HG03064 (cell line): ENCODE results near the gene CEMP1.
"Not testable (repeated sequence)": the region's sequence is repeated elsewhere in the genome, so short reads cannot be mapped to it uniquely, and the experiment has no call there.

Experiments used
- ATAC-seq: cut with Tn5 transposase; IDR thresholded peaks from one replicate; pipeline ENCODE4 v1.9.1; 2021; ENCODE audit warnings: low read depth; ENCODE audit not compliant: unreplicated experiment

CEMP1 gene

DNA sequence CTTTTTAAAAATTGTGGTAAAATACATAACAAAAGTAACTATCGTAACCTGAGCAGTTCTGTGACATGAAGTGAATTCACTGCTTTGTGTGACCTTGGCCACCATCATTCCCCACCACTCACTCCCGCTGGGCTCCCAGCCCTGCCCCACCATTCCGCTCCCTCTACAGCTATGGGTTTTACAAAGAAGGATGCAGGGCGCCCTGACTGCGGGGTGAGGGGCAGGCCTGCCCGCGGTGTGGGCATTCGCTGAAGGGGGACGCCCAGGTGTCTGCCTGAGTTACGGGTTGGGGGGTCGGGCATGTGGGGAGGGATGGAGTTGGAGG, at the start of gene CEMP1:
Gene CEMP1, minus strand, starts transcription at position 38 of the 325 bp plus-strand sequence. CDS start 335 bp downstream, outside the sequence.
- ATAC-seq: no peak

- ATAC-seq: not testable (repeated sequence)
Observed at GRCh38 chr16:2580818-2581217, 49.6 kb upstream of the CEMP1 start.

DNA sequence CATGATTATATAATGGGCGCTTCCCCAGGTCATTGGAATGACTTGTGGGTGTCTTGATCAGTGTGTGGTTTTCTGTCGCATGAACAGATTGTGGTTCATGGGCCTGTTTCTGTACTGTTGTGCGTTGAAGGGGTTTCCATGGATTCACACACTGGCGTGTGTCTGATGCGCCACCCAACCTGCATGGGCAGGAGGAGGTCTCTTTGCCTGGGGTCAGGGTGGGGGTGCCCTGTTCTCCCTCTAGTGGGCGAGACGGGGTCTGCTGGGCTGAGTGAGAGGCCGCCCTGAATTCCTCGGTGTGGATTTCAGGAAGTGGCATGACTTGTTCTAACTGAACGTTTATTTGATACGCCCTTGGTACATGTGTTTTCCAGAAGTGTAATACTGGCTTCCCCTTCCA, 48.9 kb upstream of the CEMP1 start:
- not testable (repeated sequence) for ATAC-seq

DNA sequence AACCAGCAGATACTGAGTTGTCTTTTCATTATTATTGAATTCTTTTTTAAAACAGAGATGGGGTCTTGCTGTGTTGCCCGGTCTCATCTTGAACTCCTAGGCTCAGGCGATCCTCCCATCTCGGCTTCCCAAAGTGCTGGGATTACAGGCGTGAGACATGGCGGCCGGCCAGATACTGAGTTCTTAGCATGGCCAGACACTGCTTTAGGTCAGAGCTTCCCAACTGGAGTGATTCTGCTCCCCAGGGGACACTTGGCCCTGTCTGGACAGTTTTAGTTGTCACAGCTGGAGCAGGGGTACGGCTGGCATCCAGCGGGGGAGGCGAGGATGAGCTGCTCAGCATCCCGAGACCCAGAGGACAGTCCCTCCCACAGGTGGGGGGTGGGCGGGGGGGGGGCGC, 47.7 kb upstream of the CEMP1 start:
- not testable (repeated sequence) for ATAC-seq

DNA sequence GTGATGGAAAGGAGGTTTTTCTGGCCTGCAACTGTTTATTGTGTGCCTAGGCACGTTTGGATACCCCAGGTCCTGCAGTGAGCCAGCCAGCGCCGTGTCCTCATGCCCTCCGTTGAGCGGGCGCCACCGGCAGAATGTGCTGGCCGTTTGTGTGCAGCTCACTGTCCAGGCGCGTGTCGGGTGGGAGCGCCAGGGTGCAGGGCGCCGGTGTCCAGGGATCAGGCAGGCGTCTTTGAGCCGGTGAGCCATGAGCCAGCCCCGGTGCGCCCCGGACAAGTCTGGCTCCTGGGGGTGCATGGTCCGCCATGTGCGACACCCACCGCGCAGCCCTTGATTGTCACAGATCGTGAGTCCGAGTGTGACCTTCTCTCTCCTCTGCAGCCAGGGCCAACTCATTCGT, 45.8 kb upstream of the CEMP1 start:
- ATAC-seq: not testable (repeated sequence)

GRCh38 chr16:2575839-2576238, 44.6 kb upstream of the CEMP1 start:
- not testable (repeated sequence) for ATAC-seq

GRCh38 chr16:2572704-2573103, 41.5 kb upstream of the CEMP1 start:
- not testable (repeated sequence) for ATAC-seq

GRCh38 chr16:2568573-2568972, 37.4 kb upstream of the CEMP1 start:
- ATAC-seq: not testable (repeated sequence)

DNA sequence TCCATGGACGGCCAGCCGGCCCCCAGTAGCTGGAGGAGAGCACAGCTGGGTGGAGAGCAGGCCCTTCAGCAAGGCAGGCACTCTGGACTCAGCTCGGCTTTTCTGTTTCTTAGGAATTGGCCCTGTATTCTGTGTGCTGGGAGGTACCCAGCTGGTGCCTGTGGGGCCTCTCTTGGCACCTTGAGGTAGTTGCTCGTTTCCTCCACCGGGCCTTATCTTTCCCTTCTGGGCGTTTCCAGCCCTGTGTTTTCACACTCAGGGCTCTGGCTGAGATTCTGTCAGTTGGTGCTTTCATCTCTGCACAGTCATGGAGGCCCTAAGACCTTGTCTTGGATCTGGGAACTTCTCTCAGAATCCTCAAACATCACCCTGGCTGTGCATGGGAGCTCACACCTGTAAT, 36.3 kb upstream of the CEMP1 start:
- not testable (repeated sequence) for ATAC-seq

GRCh38 chr16:2560798-2561133, 29.6 kb upstream of the CEMP1 start:
- not testable (repeated sequence) for ATAC-seq

GRCh38 chr16:2560131-2560797, 29.1 kb upstream of the CEMP1 start:
- not testable (repeated sequence) for ATAC-seq

DNA sequence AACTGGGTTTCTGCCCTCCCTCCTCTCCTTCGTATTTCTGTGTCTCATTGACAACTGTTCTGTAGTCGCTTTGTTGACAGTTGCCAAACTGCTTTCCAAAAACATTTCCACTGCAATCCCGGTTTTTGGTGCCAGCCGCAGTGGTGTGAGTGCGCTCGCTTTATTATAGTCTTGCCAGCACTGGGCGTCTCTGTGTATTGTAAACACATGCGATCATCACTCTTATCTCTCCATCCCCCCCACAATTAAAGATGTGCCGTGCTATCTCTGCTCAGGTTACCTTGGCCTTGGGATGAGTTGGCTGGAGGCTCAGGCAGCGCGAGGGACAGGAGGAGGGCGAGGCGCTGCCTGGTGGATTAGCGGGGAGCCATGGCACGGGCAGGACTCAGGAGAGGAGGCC, 25.9 kb upstream of the CEMP1 start:
- ATAC-seq: not testable (repeated sequence)

DNA sequence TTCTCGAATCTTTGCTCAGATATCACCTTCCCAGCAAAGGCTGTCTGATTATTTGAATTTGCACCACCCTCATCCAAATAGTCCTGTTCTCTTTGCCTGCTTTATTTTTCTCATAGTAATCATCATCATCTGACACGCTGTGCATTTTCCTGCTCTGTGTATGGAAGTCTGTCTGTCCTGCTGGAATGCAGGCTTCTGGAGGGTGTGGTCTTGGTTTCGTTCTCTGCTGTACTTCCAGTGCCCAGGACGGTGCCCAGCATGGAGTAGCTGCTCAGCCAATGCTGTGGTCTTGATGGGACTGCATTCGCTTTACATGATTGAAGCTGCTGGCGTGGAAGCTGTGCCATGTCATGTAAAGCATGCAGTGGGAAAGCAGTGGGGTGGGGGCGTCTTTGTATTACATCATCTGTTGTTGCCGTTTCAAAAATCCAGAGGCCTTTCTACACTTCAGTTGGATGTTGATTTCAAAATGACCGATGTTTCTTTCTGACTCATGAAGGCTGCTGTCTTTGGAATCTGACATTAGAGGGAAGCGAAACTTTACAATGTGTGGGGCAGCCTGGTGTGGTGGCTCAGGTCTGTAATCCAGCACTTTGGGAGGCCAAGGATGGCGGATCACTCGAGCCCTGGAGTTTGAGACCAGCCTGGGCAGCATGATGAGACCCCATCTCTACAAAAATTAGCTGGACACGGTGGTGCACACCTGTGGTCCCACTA, 23.7 kb upstream of the CEMP1 start:
- not testable (repeated sequence) for ATAC-seq

DNA sequence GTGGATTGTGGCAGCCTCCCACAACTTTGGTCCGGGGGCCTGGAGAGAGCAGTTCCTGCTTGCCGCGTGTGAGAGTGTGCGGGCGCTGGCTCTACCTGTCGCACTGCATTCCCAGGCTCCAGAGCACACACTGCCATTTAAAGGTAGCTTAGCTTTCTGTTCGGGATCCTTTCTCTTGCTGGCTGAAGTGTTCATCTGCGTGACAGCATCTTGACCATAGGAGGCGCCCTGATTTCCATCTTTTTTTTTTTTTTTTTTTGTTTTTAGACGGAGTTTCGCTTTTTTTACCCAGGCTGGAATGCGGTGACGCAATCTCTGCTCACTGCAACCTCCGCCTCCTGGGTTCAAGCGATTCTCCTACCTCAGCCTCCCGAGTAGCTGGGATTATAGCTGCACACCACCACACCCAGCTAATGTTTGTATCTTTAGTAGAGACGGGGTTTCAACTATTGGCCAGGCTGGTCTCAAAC, 20.2 kb upstream of the CEMP1 start:
- ATAC-seq: not testable (repeated sequence)

DNA sequence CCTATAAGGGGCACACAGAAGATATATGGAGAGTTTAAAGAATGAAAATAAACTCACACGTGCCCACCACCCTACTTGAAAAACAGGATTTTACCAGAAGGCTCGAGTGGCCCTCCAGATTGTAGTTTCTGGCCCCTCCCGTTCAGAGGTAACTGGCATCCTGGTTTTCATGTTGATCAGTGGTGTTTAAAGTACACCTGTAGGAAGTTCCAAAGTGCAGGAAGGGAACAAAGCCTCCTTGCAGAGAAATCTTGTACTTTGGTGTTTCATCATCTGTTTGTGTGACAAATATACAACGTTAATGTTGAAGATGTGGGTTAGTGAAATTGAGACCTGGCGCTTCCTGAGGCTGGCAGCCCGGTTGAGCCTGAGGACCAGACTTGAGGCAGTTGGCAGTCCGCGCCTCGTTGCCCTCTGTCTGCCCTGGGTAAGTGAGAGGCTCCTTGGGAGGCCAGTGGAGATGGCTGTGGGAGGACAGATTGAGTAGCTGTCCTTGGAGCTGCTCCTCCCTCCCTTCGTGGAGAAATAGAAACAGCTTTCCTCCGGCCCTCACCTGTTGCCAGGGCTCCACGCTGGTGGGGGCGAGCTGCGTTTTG, 19.2 kb upstream of the CEMP1 start:
- not testable (repeated sequence) for ATAC-seq

GRCh38 chr16:2543771-2544170, 12.6 kb upstream of the CEMP1 start:
- not testable (repeated sequence) for ATAC-seq

- ATAC-seq: not testable (repeated sequence)
Observed at GRCh38 chr16:2541409-2541808, 10.2 kb upstream of the CEMP1 start.

DNA sequence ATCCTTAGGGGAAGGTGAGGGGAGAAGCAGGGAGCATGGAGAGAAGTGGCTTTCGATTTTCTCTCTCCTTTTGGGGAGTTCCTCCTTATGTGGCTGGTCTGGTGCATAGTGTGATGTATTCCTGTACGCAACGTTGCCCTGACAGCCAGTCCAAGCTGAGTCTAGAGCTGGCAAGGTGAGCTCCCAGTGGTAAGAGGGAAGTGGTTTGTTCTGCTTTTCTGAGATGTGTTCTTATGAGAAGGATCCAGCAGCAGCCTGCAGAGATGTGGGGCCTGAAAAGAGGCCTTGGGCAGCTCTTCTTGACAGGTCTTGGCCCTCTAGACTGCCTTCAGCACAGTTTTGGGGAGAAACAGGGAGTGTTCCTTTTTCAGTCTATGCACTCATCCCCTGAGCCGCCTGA, 9.7 kb upstream of the CEMP1 start:
- not testable (repeated sequence) for ATAC-seq

DNA sequence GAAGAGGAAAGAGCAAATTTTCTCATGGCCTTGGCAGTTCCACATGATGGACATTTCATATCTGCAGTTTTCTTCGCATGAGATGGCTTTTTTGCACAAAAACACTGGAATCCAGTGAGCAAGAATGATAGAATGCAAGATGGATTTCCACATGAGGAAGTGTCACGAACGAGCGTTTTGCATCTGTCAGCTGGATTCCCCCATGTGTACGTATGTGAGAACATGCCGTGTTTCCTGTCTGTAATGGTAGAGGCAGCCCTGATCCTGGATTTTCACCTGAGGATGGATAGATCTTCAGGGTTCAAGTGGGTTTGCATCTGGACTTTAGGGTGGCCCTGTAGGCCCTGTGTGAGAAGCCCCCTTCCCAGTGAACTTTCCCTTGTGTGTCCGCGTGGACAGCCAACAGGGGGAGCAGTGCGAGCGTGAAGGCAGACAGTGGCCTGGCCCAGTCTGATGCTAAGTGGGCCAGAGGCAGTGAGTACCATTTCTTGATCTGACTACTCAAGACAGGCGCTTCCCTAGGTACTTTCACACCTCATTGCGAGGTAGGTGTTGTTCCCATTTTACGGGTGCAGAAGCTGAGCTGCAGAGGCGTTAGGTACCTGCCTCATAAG, 8.7 kb upstream of the CEMP1 start:
- not testable (repeated sequence) for ATAC-seq

- not testable (repeated sequence) for ATAC-seq
Observed at GRCh38 chr16:2539192-2539844, 8.1 kb upstream of the CEMP1 start.
